M059J (cell line): ENCODE results near the gene YJEFN3. TPM values are rescaled to one million over a fixed set of nuclear protein-coding genes. Genes with fewer than 3 reads are reported as not detected.

ENCODE experiments used
- DNase-seq: peaks from one replicate; pipeline ENCODE4 v3.0.0-alpha.2; 2012; ENCODE audit warnings: low read depth
- total RNA-seq: library from RNA; depleted of rRNA; stranded (reverse); fragments of >200 nt; shearing (Covaris generic); gene quantifications from 2 replicates; pipeline ENCODE4 v1.2.3, GENCODE V29; 2014

YJEFN3 gene
- total RNA-seq, 1 experiment from 2014 or later = 0.12 TPM

GRCh38 chr19:19495614-19496603, 32.8 kb upstream of the YJEFN3 start:
- no peak for DNase-seq

- no peak for DNase-seq
Observed at GRCh38 chr19:19498255-19498991, 30.3 kb upstream of the YJEFN3 start.

- DNase-seq = no peak
Observed at GRCh38 chr19:19499272-19499995, 29.3 kb upstream of the YJEFN3 start.

- no peak for DNase-seq
Observed at GRCh38 chr19:19500975-19501644, 27.6 kb upstream of the YJEFN3 start.

- DNase-seq = no peak
Observed at GRCh38 chr19:19501798-19502197, 26.9 kb upstream of the YJEFN3 start.

GRCh38 chr19:19502281-19502680, 26.4 kb upstream of the YJEFN3 start:
- DNase-seq = no peak

GRCh38 chr19:19502808-19503602, 25.7 kb upstream of the YJEFN3 start:
- no peak for DNase-seq

GRCh38 chr19:19504754-19505668, 23.7 kb upstream of the YJEFN3 start:
- no peak for DNase-seq

GRCh38 chr19:19505669-19506326, 22.9 kb upstream of the YJEFN3 start:
- no peak for DNase-seq

- no peak for DNase-seq
Observed at GRCh38 chr19:19506592-19506991, 22.1 kb upstream of the YJEFN3 start.

GRCh38 chr19:19507354-19507753, 21.4 kb upstream of the YJEFN3 start:
- no peak for DNase-seq

GRCh38 chr19:19508217-19508616, 20.5 kb upstream of the YJEFN3 start:
- DNase-seq = no peak

- DNase-seq = no peak
Observed at GRCh38 chr19:19510432-19510831, 18.3 kb upstream of the YJEFN3 start.

GRCh38 chr19:19513682-19514081, 15.0 kb upstream of the YJEFN3 start:
- no peak for DNase-seq

- DNase-seq = no peak
Observed at GRCh38 chr19:19514215-19514657, 14.5 kb upstream of the YJEFN3 start.

- DNase-seq = no peak
Observed at GRCh38 chr19:19514881-19515641, 13.7 kb upstream of the YJEFN3 start, which contains the start of gene TSSK6. TSSK6 (minus strand) TSS chr19:19515548; CDS start chr19:19515427, 121 bp downstream.

GRCh38 chr19:19515642-19516519, 12.8 kb upstream of the YJEFN3 start, which contains the start of gene NDUFA13:
NDUFA13 (plus strand) TSS chr19:19516225; CDS start chr19:19516239, 14 bp downstream.
- DNase-seq = peak; percentile 91
